Measurements from ENCODE around the gene MUC12. TPM values are rescaled to one million over a fixed set of nuclear protein-coding genes. Genes with fewer than 3 reads are reported as not detected.
A peak's percentile ranks its signal among the peaks of the same experiment; 100 is the strongest.

Gene MUC12
- total and polyA plus RNA-seq, 9 of the 15 experiments (the other 6 are each of a cell fraction or from before 2014, with no cell fraction given), result 0.23 to 1.2 (median 0.79) TPM; not detected in 1

GRCh38 chr7:101066141-101066832 lies 96.9 kb downstream of the MUC12 start (continued):
- TF ChIP-seq ARNT (IDR thresholded peaks at IDR 0.05), result no peak
- no peak for TF ChIP-seq MAFF (IDR thresholded peaks at IDR 0.05; ENCODE audit: low read length)
- TF ChIP-seq CBX1 (IDR thresholded peaks at IDR 0.05; ENCODE audit: low read depth), result no peak
- no peak for TF ChIP-seq NUFIP1 (IDR thresholded peaks at IDR 0.05; ENCODE audit: partially characterized antibody)

GRCh38 chr7:101066833-101067177 lies 97.4 kb downstream of the MUC12 start:
- TF ChIP-seq E2F3 (CRISPR knock-in tag; IDR thresholded peaks at IDR 0.05) (no peak), EZH2 (IDR thresholded peaks at IDR 0.05; ENCODE audit: borderline replicate concordance, low read depth, low read length) (0 out of 2 replicates have a peak, but pooled peaks have one; percentile 59)
- H2AFZ ChIP-seq (ENCODE audit: low read depth, low read length), result no peak overlapping the region
- no TSS peak for BruUV-seq (replicated peaks)
- H3K27ac ChIP-seq (ENCODE audit: extremely low read depth, low read depth, low read length), result no peak overlapping the region
- no peaks in the 10 kb centered on the region for H4K20me1 ChIP-seq (replicated peaks; ENCODE audit: control insufficient read depth, insufficient read depth, low read length)
- no peak for ATAC-seq
- no peaks in the 10 kb centered on the region; a peak in 1 of 5 replicates for H3K4me1 ChIP-seq (replicated peaks in 1 of 2; ENCODE audit: control insufficient read depth in 2 of 2, insufficient read depth in 2 of 2, low read length in 2 of 2)
- ChIA-PET POLR2A (interaction anchor here (0.6 to 0.9 kb wide), 4 partner anchors 13 to 180 kb away, joined by 3 to 5 read pairs (median 4); no protein-coding TSS in a partner anchor), CTCF (ENCODE audit: low intra/inter-chr PET ratio) (no interaction called here)
- H3K79me2 ChIP-seq (ENCODE audit: control insufficient read depth, insufficient read depth, low read length), result no peaks in the 10 kb centered on the region
- no peaks in the 10 kb centered on the region for H3K36me3 ChIP-seq (ENCODE audit: control insufficient read depth, insufficient read depth, low read length)
- DNase-seq (ENCODE audit: extremely low read depth in 1 of 4, low spot score in 3 of 4), result no peak
- H3K9me1 ChIP-seq (ENCODE audit: control insufficient read depth, insufficient read depth, low read length), result no peaks in the 10 kb centered on the region
- H3K4me2 ChIP-seq (ENCODE audit: insufficient read depth, low read length), result no peak overlapping the region
- H3K9me3 ChIP-seq (replicated peaks; ENCODE audit: control insufficient read depth, insufficient read depth, low read depth, low read length), result no peaks in the 10 kb centered on the region
- no peak overlapping the region for H3K9ac ChIP-seq (ENCODE audit: insufficient read depth in 1 of 2, low read depth in 2 of 2, low read length in 2 of 2)
- FAIRE-seq, result no peak
- in situ Hi-C loops (cut with MboI) (no loop called here), intact Hi-C loops (cut with micrococcal nuclease) (no loop called here)
- WGBS (ENCODE audit: insufficient coverage, low coverage, missing lambda C conversion rate), result 5% methylated on average over 7 of the region's 7 CpGs
- H3K4me3 ChIP-seq, result no peak overlapping the region
- peaks cover 47 to 85% of the 10 kb centered on the region in 2 experiments for H3K27me3 ChIP-seq (ENCODE audit: control insufficient read depth in 2 of 2, insufficient read depth in 2 of 2, low read length in 2 of 2)

All from K562 (cell line).